ENCODE measurements around the gene LAMC1. TPM values are rescaled to one million over a fixed set of nuclear protein-coding genes. Genes with fewer than 3 reads are reported as not detected.

Gene LAMC1
- total RNA-seq, 1 experiment from 2014 or later: 113 TPM

GRCh38 chr1:182996816-182997215 is 26.4 kb upstream of the LAMC1 start:
- Histone ChIP-seq H3K4me1 (ENCODE audit: control insufficient read depth, insufficient read depth, low read length) (no peaks in the 10 kb centered on the region), H3K27me3 (ENCODE audit: control insufficient read depth, insufficient read depth, low read length) (no peaks in the 10 kb centered on the region), H3K4me3 (ENCODE audit: low read depth in 2 of 2, low read length in 2 of 2) (no peak overlapping the region), H3K36me3 (ENCODE audit: control insufficient read depth, insufficient read depth, low read length) (no peaks in the 10 kb centered on the region), H3K27ac (ENCODE audit: low read length) (no peak overlapping the region), H3K9me3 (ENCODE audit: control insufficient read depth, insufficient read depth, low read depth, low read length) (no peaks in the 10 kb centered on the region)
- TF ChIP-seq POLR2AphosphoS5 (IDR thresholded peaks at IDR 0.05; ENCODE audit: low read depth, low read length) (no peak), CTCF (IDR thresholded peaks at IDR 0.05) (no peak), SIN3A (IDR thresholded peaks at IDR 0.05; ENCODE audit: borderline replicate concordance, insufficient read depth, low read depth, low read length) (no peak), REST (IDR thresholded peaks at IDR 0.05; ENCODE audit: insufficient read depth in 1 of 2, low read depth in 2 of 2, low read length in 1 of 2) (no peak)
- ChIA-PET CTCF (no interaction called here), POLR2A (no interaction called here)
- ATAC-seq: no peak
- intact Hi-C loops (cut with micrococcal nuclease; ENCODE audit: unreplicated experiment): no loop called here
- in situ Hi-C loops (cut with HindIII; ENCODE audit: low pct_unique_long_range_greater_than_20kb, low sequenced_read_pairs): no loop called here
- no peak for DNase-seq (ENCODE audit: low read depth, low spot score)
- BruUV-seq (replicated peaks): no TSS peak

- ATAC-seq: no peak
- DNase-seq (ENCODE audit: low read depth, low spot score): no peak
- no peaks in the 10 kb centered on the region for H3K4me1 ChIP-seq (ENCODE audit: control insufficient read depth, insufficient read depth, low read length)
- BruUV-seq (replicated peaks): no TSS peak
- no peak for TF ChIP-seq SIN3A (IDR thresholded peaks at IDR 0.05; ENCODE audit: borderline replicate concordance, insufficient read depth, low read depth, low read length)
- TF ChIP-seq POLR2AphosphoS5 (IDR thresholded peaks at IDR 0.05; ENCODE audit: low read depth, low read length): no peak
- no peak for TF ChIP-seq CTCF (IDR thresholded peaks at IDR 0.05)
- no peak for TF ChIP-seq REST (IDR thresholded peaks at IDR 0.05; ENCODE audit: insufficient read depth in 1 of 2, low read depth in 2 of 2, low read length in 1 of 2)
- no peak for TF ChIP-seq TCF7L2 (IDR thresholded peaks at IDR 0.05; ENCODE audit: low read depth, low read length)
- no peak overlapping the region for H3K27ac ChIP-seq (ENCODE audit: low read length)
- CTCF ChIA-PET: no interaction called here
- POLR2A ChIA-PET: no interaction called here
- intact Hi-C loops (cut with micrococcal nuclease; ENCODE audit: unreplicated experiment): no loop called here
- in situ Hi-C loops (cut with HindIII; ENCODE audit: low pct_unique_long_range_greater_than_20kb, low sequenced_read_pairs): no loop called here
- no peaks in the 10 kb centered on the region for H3K27me3 ChIP-seq (ENCODE audit: control insufficient read depth, insufficient read depth, low read length)
- H3K4me3 ChIP-seq (ENCODE audit: low read depth in 2 of 2, low read length in 2 of 2): no peak overlapping the region
- H3K36me3 ChIP-seq (ENCODE audit: control insufficient read depth, insufficient read depth, low read length): no peaks in the 10 kb centered on the region
- H3K9me3 ChIP-seq (ENCODE audit: control insufficient read depth, insufficient read depth, low read depth, low read length): no peaks in the 10 kb centered on the region
Observed at GRCh38 chr1:182998482-182998881, 24.7 kb upstream of the LAMC1 start.

Measured in Panc1 (cell line).